A673 (cell line): ENCODE results near the gene RNF5.
"Not testable (repeated sequence)": the region's sequence is repeated elsewhere in the genome, so short reads cannot be mapped to it uniquely, and the experiment has no call there.

Experiments
- EZH2 ChIP-seq: fragments of 200-600 bp; sonication (generic); IDR thresholded peaks from 2 replicates; pipeline ENCODE4 v1.6.1; 2017; ENCODE audit warnings: borderline replicate concordance, low read depth, mild to moderate bottlenecking, mixed read lengths, antibody characterized with exemption, low read length; ENCODE audit not compliant: poor library complexity, severe bottlenecking
- TF ChIP-seq, protein P1 (sequence below): fragments of 300-800, 200-600 bp; sonication (generic); conservative IDR thresholded peaks from 2 replicates; pipeline ENCODE4 v1.5.1; 2017; ENCODE audit warnings: low read depth, mild to moderate bottlenecking, antibody characterized with exemption, low read length, moderate library complexity, mixed read lengths

DNA sequence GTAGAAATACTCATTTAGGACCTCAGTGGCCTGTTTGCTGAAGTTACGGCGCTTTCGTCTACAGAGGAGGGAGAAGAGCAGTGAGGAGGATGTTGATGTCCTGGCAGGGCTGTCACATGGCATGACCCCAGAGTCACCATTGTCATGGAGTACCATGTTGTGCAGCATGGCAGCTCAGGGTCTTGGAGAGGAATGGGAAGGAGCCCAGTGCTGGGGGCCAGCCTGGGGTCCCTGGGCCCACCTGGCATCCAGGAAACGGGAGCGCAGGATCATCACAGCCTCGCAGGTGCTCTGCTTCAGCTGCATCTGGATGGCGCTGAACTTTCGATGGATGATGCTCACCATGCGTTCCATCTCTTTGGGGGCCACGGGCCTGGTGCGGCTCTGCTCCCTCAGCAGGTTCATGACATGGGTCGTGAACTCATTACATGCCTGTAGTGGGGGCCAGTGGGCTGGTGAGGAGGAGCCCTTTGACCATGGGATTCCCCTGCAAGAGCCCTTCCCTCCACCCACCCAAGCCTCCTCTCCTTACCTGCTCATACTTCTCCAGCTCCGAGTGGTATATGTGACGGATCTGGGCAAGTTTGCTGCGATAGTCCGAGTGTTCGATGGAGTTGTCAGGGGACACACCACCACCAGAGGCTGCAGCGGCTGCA lies 9.6 kb downstream of the RNF5 start:
- TF ChIP-seq, protein P1, sequence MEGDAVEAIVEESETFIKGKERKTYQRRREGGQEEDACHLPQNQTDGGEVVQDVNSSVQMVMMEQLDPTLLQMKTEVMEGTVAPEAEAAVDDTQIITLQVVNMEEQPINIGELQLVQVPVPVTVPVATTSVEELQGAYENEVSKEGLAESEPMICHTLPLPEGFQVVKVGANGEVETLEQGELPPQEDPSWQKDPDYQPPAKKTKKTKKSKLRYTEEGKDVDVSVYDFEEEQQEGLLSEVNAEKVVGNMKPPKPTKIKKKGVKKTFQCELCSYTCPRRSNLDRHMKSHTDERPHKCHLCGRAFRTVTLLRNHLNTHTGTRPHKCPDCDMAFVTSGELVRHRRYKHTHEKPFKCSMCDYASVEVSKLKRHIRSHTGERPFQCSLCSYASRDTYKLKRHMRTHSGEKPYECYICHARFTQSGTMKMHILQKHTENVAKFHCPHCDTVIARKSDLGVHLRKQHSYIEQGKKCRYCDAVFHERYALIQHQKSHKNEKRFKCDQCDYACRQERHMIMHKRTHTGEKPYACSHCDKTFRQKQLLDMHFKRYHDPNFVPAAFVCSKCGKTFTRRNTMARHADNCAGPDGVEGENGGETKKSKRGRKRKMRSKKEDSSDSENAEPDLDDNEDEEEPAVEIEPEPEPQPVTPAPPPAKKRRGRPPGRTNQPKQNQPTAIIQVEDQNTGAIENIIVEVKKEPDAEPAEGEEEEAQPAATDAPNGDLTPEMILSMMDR = not testable (repeated sequence)
- not testable (repeated sequence) for TF ChIP-seq EZH2
